Astrocyte of the spinal cord (primary cell): ENCODE data around the gene KCTD1.

ENCODE experiments used
- DNase-seq: peaks from one replicate; pipeline ENCODE4 v3.0.0; 2011; ENCODE audit warnings: low read depth, low spot score
- H3K4me3 ChIP-seq: 2 replicates; pipeline ENCODE4 v1.5.1; 2011; ENCODE audit warnings: low read depth, mild to moderate bottlenecking, low read length, moderate library complexity
- in situ Hi-C: cut with HindIII; loops from 2 replicates; pipeline ENCODE4 v1.10.0; 2017; ENCODE audit warnings: low sequenced_read_pairs
- TF ChIP-seq, protein P1 (sequence below): IDR thresholded peaks from 2 replicates; pipeline ENCODE4 v1.5.1; 2012; ENCODE audit warnings: low read depth, mild to moderate bottlenecking, low read length, inconsistent platforms

Gene KCTD1

DNA sequence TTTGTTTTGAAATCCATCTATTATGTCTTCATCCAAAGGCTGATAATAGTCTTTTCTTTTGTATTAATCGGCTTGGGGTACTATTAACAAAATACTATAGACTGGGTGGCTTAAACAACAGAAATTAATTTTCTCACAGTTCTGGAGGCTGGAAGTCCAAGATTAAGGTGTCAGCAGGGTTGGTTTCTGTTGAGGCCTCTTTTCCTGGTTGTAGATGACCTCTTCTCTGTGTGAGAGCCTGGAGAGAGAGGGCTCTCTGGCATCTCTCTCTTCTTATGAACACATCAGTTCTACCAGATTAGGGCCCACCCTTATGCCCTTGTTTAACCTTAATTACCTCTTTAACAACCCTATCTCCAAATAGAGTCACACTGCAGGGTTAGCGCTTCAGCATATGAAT is 14.2 kb upstream of the KCTD1 start:
- TF ChIP-seq, protein P1, sequence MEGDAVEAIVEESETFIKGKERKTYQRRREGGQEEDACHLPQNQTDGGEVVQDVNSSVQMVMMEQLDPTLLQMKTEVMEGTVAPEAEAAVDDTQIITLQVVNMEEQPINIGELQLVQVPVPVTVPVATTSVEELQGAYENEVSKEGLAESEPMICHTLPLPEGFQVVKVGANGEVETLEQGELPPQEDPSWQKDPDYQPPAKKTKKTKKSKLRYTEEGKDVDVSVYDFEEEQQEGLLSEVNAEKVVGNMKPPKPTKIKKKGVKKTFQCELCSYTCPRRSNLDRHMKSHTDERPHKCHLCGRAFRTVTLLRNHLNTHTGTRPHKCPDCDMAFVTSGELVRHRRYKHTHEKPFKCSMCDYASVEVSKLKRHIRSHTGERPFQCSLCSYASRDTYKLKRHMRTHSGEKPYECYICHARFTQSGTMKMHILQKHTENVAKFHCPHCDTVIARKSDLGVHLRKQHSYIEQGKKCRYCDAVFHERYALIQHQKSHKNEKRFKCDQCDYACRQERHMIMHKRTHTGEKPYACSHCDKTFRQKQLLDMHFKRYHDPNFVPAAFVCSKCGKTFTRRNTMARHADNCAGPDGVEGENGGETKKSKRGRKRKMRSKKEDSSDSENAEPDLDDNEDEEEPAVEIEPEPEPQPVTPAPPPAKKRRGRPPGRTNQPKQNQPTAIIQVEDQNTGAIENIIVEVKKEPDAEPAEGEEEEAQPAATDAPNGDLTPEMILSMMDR: no peak

GRCh38 chr18:26561769-26562168 is 13.4 kb upstream of the KCTD1 start:
- no peak overlapping the region for H3K4me3 ChIP-seq
- in situ Hi-C loops: no loop called here
- DNase-seq: no peak
- TF ChIP-seq, protein P1: no peak

More for the DNA sequence above, 14.2 kb upstream of the KCTD1 start:
- no peak overlapping the region for H3K4me3 ChIP-seq
- in situ Hi-C loops: no loop called here
- no peak for DNase-seq

DNA sequence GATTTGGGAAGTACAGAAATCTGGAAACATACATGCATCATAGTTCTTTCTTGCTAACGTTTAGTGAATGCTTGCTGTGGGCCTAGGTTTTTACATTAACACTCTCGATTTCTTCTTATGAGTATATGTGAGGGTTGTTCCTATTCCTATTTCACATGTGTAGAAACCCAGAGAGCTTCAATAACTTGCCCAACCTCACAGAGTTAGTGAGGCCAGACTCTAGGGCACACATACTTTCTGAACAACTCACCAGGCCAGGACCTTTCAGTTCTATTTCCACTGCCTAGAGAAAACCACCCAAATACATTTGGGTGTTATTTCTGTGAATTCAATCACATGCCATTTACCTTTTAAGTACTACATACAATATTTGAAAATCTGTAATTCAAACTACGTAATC is 8.2 kb upstream of the KCTD1 start:
- TF ChIP-seq, protein P1: no peak
- in situ Hi-C loops: no loop called here
- no peak for DNase-seq
- H3K4me3 ChIP-seq: no peak overlapping the region

GRCh38 chr18:26555804-26556553 is 7.6 kb upstream of the KCTD1 start:
- in situ Hi-C loops: no loop called here
- no peak for DNase-seq
- TF ChIP-seq, protein P1: no peak
- H3K4me3 ChIP-seq: no peak overlapping the region

- no peak overlapping the region for H3K4me3 ChIP-seq
- in situ Hi-C loops: no loop called here
- TF ChIP-seq, protein P1: no peak
- no peak for DNase-seq
Observed at GRCh38 chr18:26553943-26554342, 5.6 kb upstream of the KCTD1 start.

- in situ Hi-C loops: no loop called here
- TF ChIP-seq, protein P1: no peak
- no peak for DNase-seq
- no peak overlapping the region for H3K4me3 ChIP-seq
Observed at GRCh38 chr18:26551695-26552081, 3.3 kb upstream of the KCTD1 start.
